Loucy (cell line): Measurements from ENCODE around the gene TMEM163.

Experiments used
- H2AFZ ChIP-seq: fragments of 200-600 bp; sonication (generic); 2 replicates; pipeline ENCODE4 v1.6.0; 2016; ENCODE audit warnings: antibody characterized with exemption, mild to moderate bottlenecking, low read length, moderate library complexity
- H3F3A ChIP-seq: fragments of 200-600 bp; 2 replicates; pipeline ENCODE4 v1.6.0; 2016; ENCODE audit warnings: antibody characterized with exemption, low read depth, mild to moderate bottlenecking
- H3K27me3 ChIP-seq: fragments of 200-600 bp; sonication (generic); 2 replicates; pipeline ENCODE4 v1.6.1; 2014; ENCODE audit warnings: low read length, mild to moderate bottlenecking; ENCODE audit not compliant: insufficient read depth, poor library complexity, severe bottlenecking
- H3K36me3 ChIP-seq: fragments of 200-600 bp; sonication (generic); 2 replicates; pipeline ENCODE4 v1.6.1; 2016; ENCODE audit warnings: low read length; ENCODE audit not compliant: insufficient read depth
- H3K4me1 ChIP-seq: fragments of 200-600 bp; sonication (generic); 2 replicates; pipeline ENCODE4 v1.5.1; 2014; ENCODE audit warnings: low read length, mild to moderate bottlenecking; ENCODE audit not compliant: insufficient read depth, poor library complexity, severe bottlenecking
- H3K4me2 ChIP-seq: fragments of 200-600 bp; sonication (generic); 2 replicates; pipeline ENCODE4 v1.6.0; 2014; ENCODE audit warnings: antibody characterized with exemption, low read length, low read depth, mild to moderate bottlenecking; ENCODE audit not compliant: poor library complexity, severe bottlenecking
- H3K4me3 ChIP-seq: fragments of 200-600 bp; sonication (generic); 2 replicates; pipeline ENCODE4 v1.5.1; 2014; ENCODE audit warnings: low read length, mild to moderate bottlenecking, mixed read lengths; ENCODE audit not compliant: poor library complexity, severe bottlenecking
- H3K79me2 ChIP-seq: fragments of 200-600 bp; sonication (generic); 2 replicates; pipeline ENCODE4 v1.6.1; 2014; ENCODE audit warnings: low read length; ENCODE audit not compliant: insufficient read depth
- H3K9ac ChIP-seq: fragments of 200-600 bp; sonication (generic); 2 replicates; pipeline ENCODE4 v1.6.0; 2014; ENCODE audit warnings: mild to moderate bottlenecking, low read depth, low read length, moderate library complexity; ENCODE audit not compliant: poor library complexity, severe bottlenecking
- H3K9me2 ChIP-seq: fragments of 200-600 bp; sonication (generic); replicated peaks from 2 replicates; pipeline ENCODE4 v1.6.1; 2016; ENCODE audit warnings: low read depth, low read length, mixed read lengths
- H3K9me3 ChIP-seq: fragments of 200-600 bp; sonication (generic); 2 replicates; pipeline ENCODE4 v1.6.1; 2014; ENCODE audit warnings: mild to moderate bottlenecking, antibody characterized with exemption, low read length, low read depth; ENCODE audit not compliant: insufficient read depth
- H4K20me1 ChIP-seq: fragments of 200-600 bp; sonication (generic); 2 replicates; pipeline ENCODE4 v1.6.0; 2014; ENCODE audit warnings: antibody characterized with exemption, low read length, mild to moderate bottlenecking; ENCODE audit not compliant: insufficient read depth, poor library complexity, severe bottlenecking
- CTCF ChIP-seq: fragments of 200-600 bp; sonication (generic); conservative IDR thresholded peaks from 2 replicates; pipeline ENCODE4 v1.5.1; 2014; ENCODE audit warnings: mild to moderate bottlenecking, antibody characterized with exemption, low read length
- EZH2phosphoT487 ChIP-seq: fragments of 200-600 bp; IDR thresholded peaks from 2 replicates; pipeline ENCODE4 v1.6.1; 2018; ENCODE audit warnings: antibody characterized with exemption, mild to moderate bottlenecking, moderate library complexity, borderline replicate concordance

The TMEM163 gene

DNA sequence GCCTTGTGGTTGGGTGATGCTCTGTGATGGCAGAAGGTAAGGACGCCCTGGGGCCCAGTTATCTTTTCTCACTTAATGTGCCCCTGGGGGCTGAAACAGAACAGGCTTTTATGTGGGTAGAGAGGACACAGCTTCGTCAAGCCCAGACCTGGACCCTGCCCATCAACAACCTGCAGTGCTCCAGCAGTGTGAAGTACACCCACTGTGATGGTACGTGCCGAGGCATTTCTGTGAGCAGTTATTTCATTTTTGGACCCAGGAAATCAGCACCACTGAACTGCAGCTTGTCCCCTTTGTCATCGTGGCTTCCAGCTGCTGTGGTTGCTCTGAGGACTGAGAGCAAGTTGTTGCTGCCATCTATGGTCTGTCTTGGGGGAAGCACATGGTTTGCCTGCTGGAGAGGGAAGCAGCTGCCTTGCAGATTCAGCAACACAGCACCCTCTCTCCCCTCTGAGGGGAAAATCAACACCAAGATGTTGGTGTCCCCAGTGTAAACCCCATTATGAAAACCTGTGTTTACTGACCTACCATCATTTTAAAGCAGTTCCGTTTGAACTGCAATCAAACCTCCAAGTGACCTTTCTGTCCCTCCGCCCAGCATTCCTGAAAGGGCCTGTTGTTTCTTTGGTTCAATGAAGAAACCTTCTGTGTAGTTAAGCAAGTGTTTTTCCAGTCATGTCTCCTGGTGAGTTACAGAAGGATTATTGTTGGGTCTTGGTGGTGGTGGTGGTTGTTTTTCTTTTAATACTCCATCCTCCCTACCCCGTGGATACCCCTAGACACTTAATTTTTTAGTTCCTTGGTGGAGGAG, 306.8 kb downstream of the TMEM163 start:
- Histone ChIP-seq H3K4me1 (peaks cover 54% of the 10 kb centered on the region), H3K79me2 (peaks cover 4% of the 10 kb centered on the region; the same call in 1 of the 2 replicates), H2AFZ (0 out of 2 replicates have a peak overlapping the region, but pooled peaks have one; percentile 33), H3K9ac (peak overlapping the region; percentile 46), H3K9me3 (no peaks in the 10 kb centered on the region), H3K4me3 (peak overlapping the region; percentile 49), H4K20me1 (no peaks in the 10 kb centered on the region), H3K27me3 (no peaks in the 10 kb centered on the region), H3K36me3 (peaks cover 33% of the 10 kb centered on the region; the same call in 1 of the 2 replicates), H3K4me2 (peak overlapping the region; percentile 69), H3K9me2 (no peaks in the 10 kb centered on the region), H3F3A (peaks cover 12% of the 10 kb centered on the region; the same call in 1 of the 2 replicates)
- TF ChIP-seq CTCF (peak; percentile 86), EZH2phosphoT487 (no peak)

DNA sequence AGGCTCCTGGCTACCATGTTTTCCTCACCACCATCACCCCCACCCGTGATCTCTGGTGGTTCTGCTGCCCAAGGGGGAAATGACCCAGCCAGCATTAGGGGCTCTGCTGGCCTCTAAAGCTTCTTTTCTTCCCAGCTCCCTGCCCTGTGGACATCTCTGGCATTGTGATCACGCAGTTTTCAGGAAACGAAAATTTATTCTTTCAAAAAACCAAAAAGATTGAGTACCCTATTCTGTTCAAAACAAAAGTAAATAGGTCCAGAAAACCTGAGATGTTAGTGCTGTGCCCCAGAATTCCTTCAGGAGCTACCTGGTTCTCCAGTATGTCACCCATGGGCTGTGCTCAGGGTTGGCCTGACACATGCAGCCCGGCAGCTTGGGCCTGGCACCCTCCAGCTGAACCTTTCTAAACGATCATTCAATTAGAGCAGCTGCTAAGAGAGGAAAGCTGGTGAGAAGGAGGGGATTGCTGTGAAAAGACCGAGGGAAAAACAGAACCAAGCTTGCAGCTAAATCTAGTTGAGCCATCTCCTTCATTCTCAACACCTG, 307.4 kb downstream of the TMEM163 start:
- Histone ChIP-seq H3K9ac (peak overlapping the region; percentile 46), H3K27me3 (no peaks in the 10 kb centered on the region), H3K4me1 (peaks cover 59% of the 10 kb centered on the region), H3K4me2 (peak overlapping the region; percentile 69), H3K79me2 (peaks cover 4% of the 10 kb centered on the region; the same call in 1 of the 2 replicates), H3K9me2 (no peaks in the 10 kb centered on the region), H4K20me1 (no peaks in the 10 kb centered on the region), H3K4me3 (peak overlapping the region; percentile 49), H3K36me3 (peaks cover 33% of the 10 kb centered on the region; the same call in 1 of the 2 replicates), H3K9me3 (no peaks in the 10 kb centered on the region), H2AFZ (0 out of 2 replicates have a peak overlapping the region, but pooled peaks have one; percentile 33), H3F3A (peaks cover 12% of the 10 kb centered on the region; the same call in 1 of the 2 replicates)
- TF ChIP-seq EZH2phosphoT487 (no peak), CTCF (no peak)

DNA sequence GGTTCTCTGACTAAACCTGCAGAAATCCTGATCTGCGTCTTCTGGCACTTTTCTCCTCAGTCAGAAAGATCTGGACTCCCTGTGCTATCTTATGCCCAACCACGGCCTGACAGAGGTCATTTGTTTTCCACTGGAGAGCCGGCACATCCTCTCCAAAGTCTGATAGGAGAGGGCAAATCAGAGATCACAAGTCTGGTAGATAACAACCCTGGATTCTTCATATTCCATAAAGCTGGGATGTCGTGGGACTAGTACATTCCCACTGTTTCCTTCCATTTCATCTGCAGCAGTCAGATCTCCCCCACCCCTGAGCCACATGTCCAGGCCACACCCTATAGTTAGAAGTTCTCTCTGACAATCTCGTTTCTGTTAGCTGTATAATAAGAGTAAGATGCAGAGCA, 308.0 kb downstream of the TMEM163 start:
- H2AFZ ChIP-seq: no peak overlapping the region
- peaks cover 59% of the 10 kb centered on the region for H3K4me1 ChIP-seq
- peak overlapping the region; percentile 49 for H3K4me3 ChIP-seq
- H3K79me2 ChIP-seq: peaks cover 4% of the 10 kb centered on the region; the same call in 1 of the 2 replicates
- peaks cover 38% of the 10 kb centered on the region; the same call in 1 of the 2 replicates for H3K36me3 ChIP-seq
- H4K20me1 ChIP-seq: no peaks in the 10 kb centered on the region
- TF ChIP-seq EZH2phosphoT487: no peak
- no peak for TF ChIP-seq CTCF
- peak overlapping the region; percentile 69 for H3K4me2 ChIP-seq
- H3K9me2 ChIP-seq: no peaks in the 10 kb centered on the region
- no peaks in the 10 kb centered on the region for H3K9me3 ChIP-seq
- peak overlapping the region; percentile 46 for H3K9ac ChIP-seq
- no peaks in the 10 kb centered on the region for H3K27me3 ChIP-seq
- peaks cover 12% of the 10 kb centered on the region; the same call in 1 of the 2 replicates for H3F3A ChIP-seq
